HUES64 (cell line): Measurements from ENCODE around the gene ZNRF1.

Experiments used
- H3K27ac ChIP-seq: 2 replicates; pipeline ENCODE4 v1.7.0; 2013; ENCODE audit warnings: low read depth, low read length, inconsistent platforms
- H3K27me3 ChIP-seq: 2 replicates; pipeline ENCODE4 v1.6.1; 2013; ENCODE audit warnings: mild to moderate bottlenecking, low read length; ENCODE audit not compliant: insufficient read depth
- H3K36me3 ChIP-seq: 2 replicates; pipeline ENCODE4 v1.6.1; 2013; ENCODE audit warnings: mild to moderate bottlenecking, low read length; ENCODE audit not compliant: insufficient read depth
- H3K4me1 ChIP-seq: 2 replicates; pipeline ENCODE4 v1.6.1; 2013; ENCODE audit warnings: mild to moderate bottlenecking, low read length, moderate library complexity; ENCODE audit not compliant: insufficient read depth
- H3K4me3 ChIP-seq: 2 replicates; pipeline ENCODE4 v1.5.1; 2013; ENCODE audit warnings: mild to moderate bottlenecking, low read length, moderate library complexity
- H3K9ac ChIP-seq: 2 replicates; pipeline ENCODE4 v1.6.1; 2013; ENCODE audit warnings: mild to moderate bottlenecking, low read depth, low read length
- H3K9me3 ChIP-seq: 2 replicates; pipeline ENCODE4 v1.6.1; 2013; ENCODE audit warnings: low read depth, low read length; ENCODE audit not compliant: insufficient read depth
- WGBS: fragments of 150-250, 120-280 bp; methylation state at CpG from one replicate; pipeline ENCODE4 v1.1.7; 2013; ENCODE audit warnings: missing lambda C conversion rate; 5-methylcytosine and 5-hydroxymethylcytosine counted together

ZNRF1 gene

GRCh38 chr16:75027520-75028300 lies 28.9 kb downstream of the ZNRF1 start:
- 92% methylated on average over 6 of the region's 6 CpGs for WGBS
- peaks cover 2% of the 10 kb centered on the region; the same call in 1 of the 2 replicates for H3K9me3 ChIP-seq
- H3K27ac ChIP-seq: no peak overlapping the region

GRCh38 chr16:75028544-75029135 lies 29.8 kb downstream of the ZNRF1 start:
- Histone ChIP-seq H3K4me1 (no peaks in the 10 kb centered on the region), H3K9ac (no peak overlapping the region), H3K27ac (no peak overlapping the region), H3K36me3 (0 out of 2 replicates have a peak, but pooled peaks cover 2% of the 10 kb centered on the region), H3K9me3 (peaks cover 2% of the 10 kb centered on the region; the same call in 1 of the 2 replicates), H3K27me3 (no peaks in the 10 kb centered on the region), H3K4me3 (no peak overlapping the region)
- 82% methylated on average over 4 of the region's 4 CpGs for WGBS

More at GRCh38 chr16:75027520-75028300, 28.9 kb downstream of the ZNRF1 start:
- Histone ChIP-seq H3K27me3 (no peaks in the 10 kb centered on the region), H3K9ac (no peak overlapping the region), H3K4me3 (no peak overlapping the region), H3K4me1 (no peaks in the 10 kb centered on the region), H3K36me3 (0 out of 2 replicates have a peak, but pooled peaks cover 2% of the 10 kb centered on the region)

GRCh38 chr16:75029854-75030253 lies 31.0 kb downstream of the ZNRF1 start:
- Histone ChIP-seq H3K4me1 (no peaks in the 10 kb centered on the region), H3K9ac (no peak overlapping the region), H3K27ac (no peak overlapping the region), H3K36me3 (0 out of 2 replicates have a peak, but pooled peaks cover 2% of the 10 kb centered on the region), H3K9me3 (peaks cover 2% of the 10 kb centered on the region; the same call in 1 of the 2 replicates), H3K27me3 (no peaks in the 10 kb centered on the region), H3K4me3 (no peak overlapping the region)

GRCh38 chr16:75032655-75033054 lies 33.8 kb downstream of the ZNRF1 start:
- H3K9ac ChIP-seq: no peak overlapping the region
- peaks cover 11% of the 10 kb centered on the region for H3K9me3 ChIP-seq
- no peaks in the 10 kb centered on the region for H3K4me1 ChIP-seq
- peaks cover 7% of the 10 kb centered on the region; the same call in 1 of the 2 replicates for H3K36me3 ChIP-seq
- H3K27ac ChIP-seq: no peak overlapping the region
- H3K27me3 ChIP-seq: no peaks in the 10 kb centered on the region
- H3K4me3 ChIP-seq: no peak overlapping the region

- no peaks in the 10 kb centered on the region for H3K4me1 ChIP-seq
- 95% methylated on average over 9 of the region's 9 CpGs for WGBS
- H3K4me3 ChIP-seq: no peak overlapping the region
- no peak overlapping the region for H3K9ac ChIP-seq
- H3K36me3 ChIP-seq: peaks cover 5% of the 10 kb centered on the region; the same call in 1 of the 2 replicates
- H3K9me3 ChIP-seq: peaks cover 14% of the 10 kb centered on the region
- H3K27ac ChIP-seq: no peak overlapping the region
- no peaks in the 10 kb centered on the region for H3K27me3 ChIP-seq
Measured at GRCh38 chr16:75035410-75035968, 36.7 kb downstream of the ZNRF1 start.

- peaks cover 5% of the 10 kb centered on the region; the same call in 1 of the 2 replicates for H3K36me3 ChIP-seq
- H3K9me3 ChIP-seq: peaks cover 14% of the 10 kb centered on the region
- 96% methylated on average over 3 of the region's 3 CpGs for WGBS
- H3K9ac ChIP-seq: no peak overlapping the region
- H3K4me3 ChIP-seq: no peak overlapping the region
- no peaks in the 10 kb centered on the region for H3K27me3 ChIP-seq
- no peak overlapping the region for H3K27ac ChIP-seq
- H3K4me1 ChIP-seq: no peaks in the 10 kb centered on the region
Measured at GRCh38 chr16:75038036-75038858, 39.4 kb downstream of the ZNRF1 start.

- Histone ChIP-seq H3K9ac (no peak overlapping the region), H3K4me3 (no peak overlapping the region), H3K9me3 (peaks cover 14% of the 10 kb centered on the region), H3K27me3 (no peaks in the 10 kb centered on the region), H3K27ac (no peak overlapping the region), H3K4me1 (no peaks in the 10 kb centered on the region), H3K36me3 (peaks cover 5% of the 10 kb centered on the region; the same call in 1 of the 2 replicates)
- 65% methylated on average over 6 of the region's 6 CpGs for WGBS
Measured at GRCh38 chr16:75039941-75040340, 41.1 kb downstream of the ZNRF1 start.

- Histone ChIP-seq H3K9ac (no peak overlapping the region), H3K27me3 (no peaks in the 10 kb centered on the region), H3K4me1 (no peaks in the 10 kb centered on the region; the same call in 1 of the 2 replicates), H3K27ac (no peak overlapping the region), H3K36me3 (no peaks in the 10 kb centered on the region), H3K4me3 (no peak overlapping the region), H3K9me3 (peaks cover 6% of the 10 kb centered on the region; the same call in 1 of the 2 replicates)
- 96% methylated on average over 8 of the region's 8 CpGs for WGBS
Measured at GRCh38 chr16:75042426-75043174, 43.8 kb downstream of the ZNRF1 start.

GRCh38 chr16:75043175-75043895 lies 44.5 kb downstream of the ZNRF1 start:
- H3K9ac ChIP-seq: no peak overlapping the region
- H3K27me3 ChIP-seq: no peaks in the 10 kb centered on the region
- no peaks in the 10 kb centered on the region; the same call in 1 of the 2 replicates for H3K4me1 ChIP-seq
- H3K27ac ChIP-seq: no peak overlapping the region
- no peaks in the 10 kb centered on the region for H3K9me3 ChIP-seq
- no peak overlapping the region for H3K4me3 ChIP-seq
- WGBS: 100% methylated on average over 1 of the region's 2 CpGs
- no peaks in the 10 kb centered on the region for H3K36me3 ChIP-seq
